Parathyroid adenoma (tissue), 2 donors: ENCODE data around the gene FSD1.
"Not testable (repeated sequence)": the region's sequence is repeated elsewhere in the genome, so short reads cannot be mapped to it uniquely, and the experiment has no call there.

Experiments
- H2AFZ ChIP-seq: fragments of 300-600 bp; sonication (generic); one replicate; pipeline ENCODE4 v1.7.0; 2017; ENCODE audit warnings: antibody characterized with exemption, mild to moderate bottlenecking
- H3K27ac ChIP-seq: fragments of 300-600 bp; sonication (generic); one replicate; pipeline ENCODE4 v1.7.0; 2017
- H3K27me3 ChIP-seq: fragments of 300-600 bp; sonication (generic); one replicate; pipeline ENCODE4 v1.7.0; 2017; ENCODE audit warnings: low read length; ENCODE audit not compliant: control insufficient read depth, insufficient read depth
- H3K36me3 ChIP-seq: fragments of 300-600 bp; sonication (generic); one replicate; pipeline ENCODE4 v1.7.0; 2017; ENCODE audit warnings: low read length; ENCODE audit not compliant: control insufficient read depth, insufficient read depth
- H3K4me1 ChIP-seq: fragments of 300-600 bp; sonication (generic); one replicate; pipeline ENCODE4 v1.7.0; 2017; ENCODE audit warnings: control low read depth
- H3K4me2 ChIP-seq: fragments of 300-600 bp; sonication (generic); one replicate; pipeline ENCODE4 v1.7.0; 2017; ENCODE audit warnings: low read length
- H3K4me3 ChIP-seq: fragments of 300-600 bp; sonication (generic); one replicate; pipeline ENCODE4 v1.7.0; 2017; ENCODE audit warnings: low read depth, low read length
- H3K79me2 ChIP-seq: fragments of 300-600 bp; sonication (generic); one replicate; pipeline ENCODE4 v1.7.0; 2017; ENCODE audit warnings: control low read depth
- H3K9ac ChIP-seq: fragments of 300-600 bp; sonication (generic); one replicate; pipeline ENCODE4 v1.7.0; 2017; ENCODE audit warnings: mild to moderate bottlenecking
- H3K9me3 ChIP-seq: fragments of 300-600 bp; sonication (generic); one replicate; pipeline ENCODE4 v1.7.0; 2017; ENCODE audit warnings: low read length; ENCODE audit not compliant: control insufficient read depth
- TF ChIP-seq, protein P1 (sequence below): fragments of 300-600 bp; sonication (generic); IDR thresholded peaks from one replicate; pipeline ENCODE4 v1.7.0; 2017; ENCODE audit warnings: antibody characterized with exemption, mild to moderate bottlenecking
- donor health status: primary hyperparathyroidism.

FSD1 gene

DNA sequence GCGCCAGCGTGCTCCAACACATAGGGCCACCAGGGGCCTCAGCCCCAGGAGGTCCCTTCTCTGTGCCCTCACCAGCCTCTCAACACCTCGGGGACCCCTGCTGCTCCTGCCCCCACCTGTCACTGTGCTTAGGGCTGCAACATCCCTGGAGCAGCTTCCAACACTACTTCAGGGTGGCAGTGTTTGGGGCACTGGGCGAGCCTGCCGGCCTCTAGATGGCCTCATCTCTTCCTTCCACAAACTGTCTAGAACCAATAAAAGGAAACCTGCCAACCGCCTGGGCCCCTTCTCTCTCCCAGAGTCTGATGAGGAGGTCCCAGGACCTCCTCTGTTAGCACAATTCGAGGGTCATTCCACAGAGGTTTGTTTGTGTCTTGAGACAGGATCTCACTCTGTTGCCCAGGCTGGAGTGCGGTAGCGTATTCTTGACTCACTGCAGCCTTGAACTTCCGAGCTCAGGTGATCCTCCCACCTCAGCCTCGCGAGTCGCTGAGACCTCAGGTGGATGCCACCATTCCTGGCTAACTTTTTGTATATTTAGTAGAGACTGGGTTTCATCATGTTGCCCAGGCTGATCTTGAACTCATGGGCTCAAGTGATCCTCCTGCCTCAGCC lies 35.5 kb upstream of the FSD1 start:
- Histone ChIP-seq H3K4me2 (no peak overlapping the region), H3K9ac (no peak overlapping the region), H3K27ac (no peak overlapping the region), H3K9me3 (no peaks in the 10 kb centered on the region), H2AFZ (no peak overlapping the region), H3K27me3 (no peaks in the 10 kb centered on the region), H3K36me3 (no peaks in the 10 kb centered on the region), H3K79me2 (no peaks in the 10 kb centered on the region), H3K4me1 (no peaks in the 10 kb centered on the region), H3K4me3 (no peak overlapping the region)
- TF ChIP-seq, protein P1, sequence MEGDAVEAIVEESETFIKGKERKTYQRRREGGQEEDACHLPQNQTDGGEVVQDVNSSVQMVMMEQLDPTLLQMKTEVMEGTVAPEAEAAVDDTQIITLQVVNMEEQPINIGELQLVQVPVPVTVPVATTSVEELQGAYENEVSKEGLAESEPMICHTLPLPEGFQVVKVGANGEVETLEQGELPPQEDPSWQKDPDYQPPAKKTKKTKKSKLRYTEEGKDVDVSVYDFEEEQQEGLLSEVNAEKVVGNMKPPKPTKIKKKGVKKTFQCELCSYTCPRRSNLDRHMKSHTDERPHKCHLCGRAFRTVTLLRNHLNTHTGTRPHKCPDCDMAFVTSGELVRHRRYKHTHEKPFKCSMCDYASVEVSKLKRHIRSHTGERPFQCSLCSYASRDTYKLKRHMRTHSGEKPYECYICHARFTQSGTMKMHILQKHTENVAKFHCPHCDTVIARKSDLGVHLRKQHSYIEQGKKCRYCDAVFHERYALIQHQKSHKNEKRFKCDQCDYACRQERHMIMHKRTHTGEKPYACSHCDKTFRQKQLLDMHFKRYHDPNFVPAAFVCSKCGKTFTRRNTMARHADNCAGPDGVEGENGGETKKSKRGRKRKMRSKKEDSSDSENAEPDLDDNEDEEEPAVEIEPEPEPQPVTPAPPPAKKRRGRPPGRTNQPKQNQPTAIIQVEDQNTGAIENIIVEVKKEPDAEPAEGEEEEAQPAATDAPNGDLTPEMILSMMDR: no peak

DNA sequence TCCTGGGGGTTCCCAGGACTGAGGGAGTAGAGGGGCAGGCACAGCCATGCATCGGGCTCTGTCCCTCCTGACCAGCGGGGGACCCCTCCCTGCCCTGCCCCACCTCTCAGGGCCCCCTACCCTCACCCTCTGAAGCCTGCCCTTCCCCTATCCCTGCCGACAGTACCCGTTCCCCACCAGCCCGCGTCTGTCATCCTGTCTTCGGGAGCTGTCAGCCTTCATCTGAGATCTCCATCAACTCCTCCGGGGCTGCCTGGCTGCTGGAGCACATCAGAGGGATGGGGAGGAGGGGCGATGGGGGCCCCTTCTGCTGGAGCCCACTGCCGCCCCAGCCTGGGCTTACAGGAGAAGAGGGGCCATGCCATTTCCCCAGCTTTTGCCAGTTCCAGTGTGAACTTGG lies 31.5 kb upstream of the FSD1 start:
- Histone ChIP-seq H3K36me3 (no peaks in the 10 kb centered on the region), H3K9me3 (no peaks in the 10 kb centered on the region), H3K4me2 (no peak overlapping the region), H3K27me3 (no peaks in the 10 kb centered on the region), H2AFZ (no peak overlapping the region), H3K27ac (no peak overlapping the region), H3K4me1 (no peaks in the 10 kb centered on the region), H3K9ac (no peak overlapping the region), H3K79me2 (no peaks in the 10 kb centered on the region), H3K4me3 (no peak overlapping the region)
- TF ChIP-seq, protein P1: no peak

DNA sequence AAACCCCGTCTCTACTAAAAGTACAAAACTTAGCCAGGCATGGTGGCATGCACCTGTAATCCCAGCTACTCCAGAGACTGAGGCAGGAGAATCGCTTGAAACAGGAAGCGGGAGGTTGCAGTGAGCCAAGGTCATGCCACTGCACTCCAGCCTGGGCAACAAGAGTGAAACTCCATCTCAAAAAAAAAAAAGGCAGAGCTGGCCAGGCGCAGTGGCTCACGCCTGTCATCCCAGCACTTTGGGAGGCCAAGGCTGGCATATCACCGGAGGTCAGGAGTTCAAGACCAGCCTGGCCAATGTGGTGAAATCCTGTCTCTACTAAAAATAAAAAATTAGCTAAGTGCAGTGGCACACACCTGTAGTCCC lies 30.1 kb upstream of the FSD1 start:
- H3K4me1 ChIP-seq, H3K4me3 ChIP-seq, H3K27ac ChIP-seq, H3K79me2 ChIP-seq, H3K36me3 ChIP-seq, H3K9ac ChIP-seq, H3K4me2 ChIP-seq, H3K27me3 ChIP-seq, H2AFZ ChIP-seq, H3K9me3 ChIP-seq: not testable (repeated sequence)

DNA sequence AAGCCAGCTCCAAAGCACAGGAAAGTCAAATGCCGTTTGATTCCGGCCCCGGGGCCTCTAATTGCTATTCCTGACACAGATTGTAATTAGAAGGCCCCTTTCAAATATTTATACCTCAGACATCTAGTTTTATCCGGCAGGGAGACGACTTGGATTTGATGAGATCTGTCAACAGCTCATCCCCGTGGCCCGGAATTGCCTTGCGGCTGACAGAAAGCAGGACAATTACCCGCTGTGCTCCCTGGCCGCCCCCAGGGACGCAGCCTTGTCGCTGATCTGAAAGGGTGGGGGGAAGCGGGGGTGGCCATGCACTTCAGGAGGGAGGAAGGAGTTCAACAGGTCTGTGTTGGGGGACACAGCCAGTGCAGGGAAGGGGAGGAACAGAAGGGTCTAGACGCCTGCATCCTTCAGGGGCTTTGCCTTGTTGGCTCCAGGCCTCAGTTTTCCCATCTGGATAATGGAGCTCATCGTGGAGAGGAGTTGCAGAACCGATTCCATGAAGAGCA lies 27.2 kb upstream of the FSD1 start:
- H3K36me3 ChIP-seq: no peaks in the 10 kb centered on the region
- TF ChIP-seq, protein P1: no peak
- H3K4me3 ChIP-seq: no peak overlapping the region
- no peaks in the 10 kb centered on the region for H3K79me2 ChIP-seq
- H3K4me1 ChIP-seq: peaks cover 2% of the 10 kb centered on the region
- no peaks in the 10 kb centered on the region for H3K27me3 ChIP-seq
- H3K9me3 ChIP-seq: no peaks in the 10 kb centered on the region
- H2AFZ ChIP-seq: no peak overlapping the region
- no peak overlapping the region for H3K27ac ChIP-seq
- no peak overlapping the region for H3K9ac ChIP-seq
- no peak overlapping the region for H3K4me2 ChIP-seq

DNA sequence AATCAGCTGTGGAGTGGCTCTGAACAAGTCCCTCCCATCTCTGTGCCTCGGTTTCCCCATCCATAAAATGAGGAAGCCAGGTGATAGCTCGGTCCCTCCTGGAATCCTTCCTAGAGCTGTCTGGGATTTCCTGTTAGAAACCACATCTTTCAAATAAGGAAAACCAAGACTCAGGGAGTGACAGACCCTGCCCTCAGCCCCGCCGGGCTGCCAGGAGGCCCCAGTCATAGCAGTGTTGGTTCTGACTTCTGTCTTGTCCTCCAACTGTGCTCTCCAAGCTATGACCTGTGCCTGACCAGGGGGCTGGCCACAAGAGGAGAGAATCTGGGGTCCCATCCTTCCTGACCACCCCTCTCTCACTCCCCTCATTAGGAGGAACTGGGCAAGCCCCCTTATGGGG lies 26.4 kb upstream of the FSD1 start:
- Histone ChIP-seq H3K9ac (no peak overlapping the region), H3K4me2 (no peak overlapping the region), H3K9me3 (no peaks in the 10 kb centered on the region), H3K4me3 (no peak overlapping the region), H3K4me1 (peaks cover 2% of the 10 kb centered on the region), H3K36me3 (no peaks in the 10 kb centered on the region), H3K27me3 (no peaks in the 10 kb centered on the region), H3K79me2 (no peaks in the 10 kb centered on the region), H3K27ac (no peak overlapping the region), H2AFZ (no peak overlapping the region)
- TF ChIP-seq, protein P1: no peak
